AG10803 (cell line): ENCODE results near the gene GRIP1.

Experiments used
- DNase-seq: peaks from one replicate; pipeline ENCODE4 v3.0.0; 2010; ENCODE audit warnings: low read depth
- H3K4me3 ChIP-seq: 2 replicates; pipeline ENCODE4 v1.5.1; 2011; ENCODE audit warnings: mild to moderate bottlenecking, low read length, control low read depth
- CTCF ChIP-seq: conservative IDR thresholded peaks from 2 replicates; pipeline ENCODE4 v1.5.1; 2011; ENCODE audit warnings: mild to moderate bottlenecking, low read length, control low read depth, inconsistent platforms

GRIP1 gene

GRCh38 chr12:66602483-66603143 is 76.3 kb downstream of the GRIP1 start:
- DNase-seq, result no peak
- no peak for TF ChIP-seq CTCF
- no peak overlapping the region for H3K4me3 ChIP-seq

GRCh38 chr12:66600903-66601302 is 78.0 kb downstream of the GRIP1 start:
- DNase-seq, result no peak
- no peak for TF ChIP-seq CTCF
- H3K4me3 ChIP-seq, result no peak overlapping the region

GRCh38 chr12:66599816-66600215 is 79.1 kb downstream of the GRIP1 start:
- H3K4me3 ChIP-seq, result no peak overlapping the region
- no peak for DNase-seq
- TF ChIP-seq CTCF, result no peak

- no peak for TF ChIP-seq CTCF
- no peak for DNase-seq
- H3K4me3 ChIP-seq, result no peak overlapping the region
Observed at GRCh38 chr12:66598608-66599007, 80.3 kb downstream of the GRIP1 start.

GRCh38 chr12:66598079-66598478 is 80.8 kb downstream of the GRIP1 start:
- TF ChIP-seq CTCF, result no peak
- H3K4me3 ChIP-seq, result no peak overlapping the region
- DNase-seq, result no peak

GRCh38 chr12:66596199-66596598 is 82.7 kb downstream of the GRIP1 start:
- TF ChIP-seq CTCF, result no peak
- H3K4me3 ChIP-seq, result no peak overlapping the region
- peak; percentile 2 for DNase-seq

- peak; percentile 8 for DNase-seq
- no peak overlapping the region for H3K4me3 ChIP-seq
- no peak for TF ChIP-seq CTCF
Observed at GRCh38 chr12:66594688-66595087, 84.2 kb downstream of the GRIP1 start.
